ENCODE results near the gene PAEP.

DNA sequence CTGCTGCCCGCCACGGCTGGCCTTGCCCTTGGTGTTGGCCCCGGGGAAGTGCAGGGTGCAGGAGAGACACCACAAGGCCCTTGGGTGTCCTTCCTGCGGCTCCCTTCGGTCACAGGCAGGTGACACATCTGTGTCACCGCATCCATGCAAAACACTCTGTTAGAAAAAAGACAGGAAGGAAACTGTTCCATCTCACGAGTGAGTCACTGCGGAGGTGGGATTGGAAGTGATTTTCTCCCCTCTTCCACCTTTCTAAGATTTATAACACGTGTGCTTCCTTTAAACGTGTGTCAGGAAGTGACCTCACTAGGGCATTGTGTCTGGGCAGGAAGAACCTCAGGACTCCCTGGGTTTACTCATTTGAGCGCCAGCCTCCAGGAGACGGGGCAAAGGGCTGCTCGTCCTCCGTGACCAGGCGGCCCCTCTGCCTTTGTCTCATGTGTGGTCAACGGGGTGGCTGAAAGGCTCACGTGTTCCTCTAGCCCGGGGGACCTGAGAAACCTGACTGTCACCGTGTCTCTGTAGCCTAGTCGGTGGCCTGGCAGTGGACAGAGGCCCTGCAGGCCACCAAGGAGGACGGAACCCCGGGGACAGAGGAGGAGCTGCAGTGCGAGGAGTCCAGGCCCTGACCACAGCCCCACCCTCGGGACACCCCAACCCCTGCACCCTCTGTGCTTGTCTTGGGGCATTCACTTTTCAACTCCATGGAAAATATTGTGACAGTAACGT, 45.3 kb upstream of the PAEP start:
- no peak for TF ChIP-seq CTCF (IDR thresholded peaks at IDR 0.05; ENCODE audit: insufficient read depth, low read depth, low read length)
- no peak for TF ChIP-seq EZH2 (IDR thresholded peaks at IDR 0.05; ENCODE audit: insufficient read depth, low read length)

All from astrocyte (in vitro differentiated cells and primary cell).